Airway epithelial cell (primary cell): ENCODE results near the gene MAP1LC3B2. TPM values are rescaled to one million over a fixed set of nuclear protein-coding genes. Genes with fewer than 3 reads are reported as not detected.

Experiments used
- total RNA-seq: library from RNA; depleted of rRNA; stranded (reverse); fragments of >200 nt; gene quantifications from 2 replicates; pipeline ENCODE4 v1.2.3, GENCODE V29; 2015

MAP1LC3B2 gene
- total RNA-seq, result 0.28 TPM in 1 of 2 replicates, not detected in the other

GRCh38 chr12:116559162-116559935 is at the start of gene MAP1LC3B2:
Gene MAP1LC3B2 (plus strand): TSS chr12:116559381. CDS start chr12:116575943, 16,562 bp downstream.

Other genes starting within 250 kb of the MAP1LC3B2 start
- 17.9 and 23.8 TPM in 2 replicates for gene SPRING1, start 178.7 kb downstream of the MAP1LC3B2 start, total RNA-seq
- gene RNFT2, start 178.9 kb downstream of the MAP1LC3B2 start, total RNA-seq, result 0.14 and 1.1 TPM in 2 replicates